HFF-Myc (cell line): ENCODE results near the gene PDE4B.

Experiments used
- DNase-seq: peaks from one replicate; pipeline ENCODE4 v3.0.0-alpha.2; 2011; ENCODE audit warnings: low read depth; ENCODE audit errors: extremely low read depth
- H3K4me3 ChIP-seq: replicated peaks from 2 replicates; pipeline ENCODE4 v1.5.1; 2011; ENCODE audit warnings: low read depth, mild to moderate bottlenecking, control low read depth, low read length
- TF ChIP-seq, protein P1 (sequence below): IDR thresholded peaks from 2 replicates; pipeline ENCODE4 v1.5.1; 2012; ENCODE audit warnings: mild to moderate bottlenecking, low read depth, low read length, control low read depth; ENCODE audit errors: missing control alignments

PDE4B gene

DNA sequence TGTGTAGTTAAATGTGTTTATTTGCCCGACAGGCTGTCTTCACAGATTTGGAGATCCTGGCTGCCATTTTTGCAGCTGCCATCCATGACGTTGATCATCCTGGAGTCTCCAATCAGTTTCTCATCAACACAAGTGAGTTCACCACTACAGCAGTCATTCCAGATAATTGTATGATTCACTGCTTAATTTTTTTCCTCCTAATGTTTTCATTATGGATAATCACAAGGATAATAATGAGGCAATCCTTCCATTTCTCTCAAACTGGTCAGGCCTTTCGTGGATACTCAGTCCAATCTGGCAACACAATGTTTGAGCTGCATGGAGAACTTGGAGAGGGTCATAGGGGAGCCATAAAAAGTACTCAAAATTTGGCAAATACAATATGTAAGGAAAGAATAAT, 572.9 kb downstream of the PDE4B start:
- DNase-seq: no peak
- no peak overlapping the region for H3K4me3 ChIP-seq
- TF ChIP-seq, protein P1, sequence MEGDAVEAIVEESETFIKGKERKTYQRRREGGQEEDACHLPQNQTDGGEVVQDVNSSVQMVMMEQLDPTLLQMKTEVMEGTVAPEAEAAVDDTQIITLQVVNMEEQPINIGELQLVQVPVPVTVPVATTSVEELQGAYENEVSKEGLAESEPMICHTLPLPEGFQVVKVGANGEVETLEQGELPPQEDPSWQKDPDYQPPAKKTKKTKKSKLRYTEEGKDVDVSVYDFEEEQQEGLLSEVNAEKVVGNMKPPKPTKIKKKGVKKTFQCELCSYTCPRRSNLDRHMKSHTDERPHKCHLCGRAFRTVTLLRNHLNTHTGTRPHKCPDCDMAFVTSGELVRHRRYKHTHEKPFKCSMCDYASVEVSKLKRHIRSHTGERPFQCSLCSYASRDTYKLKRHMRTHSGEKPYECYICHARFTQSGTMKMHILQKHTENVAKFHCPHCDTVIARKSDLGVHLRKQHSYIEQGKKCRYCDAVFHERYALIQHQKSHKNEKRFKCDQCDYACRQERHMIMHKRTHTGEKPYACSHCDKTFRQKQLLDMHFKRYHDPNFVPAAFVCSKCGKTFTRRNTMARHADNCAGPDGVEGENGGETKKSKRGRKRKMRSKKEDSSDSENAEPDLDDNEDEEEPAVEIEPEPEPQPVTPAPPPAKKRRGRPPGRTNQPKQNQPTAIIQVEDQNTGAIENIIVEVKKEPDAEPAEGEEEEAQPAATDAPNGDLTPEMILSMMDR: no peak

DNA sequence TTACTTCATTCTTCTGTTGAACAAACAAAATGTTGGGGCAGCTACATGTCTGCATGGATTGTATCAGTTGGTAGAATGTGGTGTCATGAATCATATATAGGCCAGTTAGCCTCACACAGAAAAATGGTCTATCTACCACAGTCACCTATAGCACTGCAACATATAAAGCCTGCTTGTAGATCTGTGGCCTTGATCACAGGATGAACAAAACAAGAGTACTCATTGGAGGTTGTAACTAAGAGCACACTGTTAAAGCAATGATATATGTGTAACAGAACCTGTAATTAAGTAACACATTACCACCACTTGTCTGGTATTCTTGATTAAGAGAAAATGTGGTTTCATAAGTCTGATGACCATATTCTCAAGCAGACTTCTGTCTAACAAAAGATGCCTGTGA, 573.9 kb downstream of the PDE4B start:
- TF ChIP-seq, protein P1: no peak
- DNase-seq: no peak
- H3K4me3 ChIP-seq: no peak overlapping the region

- H3K4me3 ChIP-seq: no peak overlapping the region
- no peak for DNase-seq
- TF ChIP-seq, protein P1: no peak
These were observed 574.7 kb downstream of the PDE4B start for GRCh38 chr1:66367369-66367768.

DNA sequence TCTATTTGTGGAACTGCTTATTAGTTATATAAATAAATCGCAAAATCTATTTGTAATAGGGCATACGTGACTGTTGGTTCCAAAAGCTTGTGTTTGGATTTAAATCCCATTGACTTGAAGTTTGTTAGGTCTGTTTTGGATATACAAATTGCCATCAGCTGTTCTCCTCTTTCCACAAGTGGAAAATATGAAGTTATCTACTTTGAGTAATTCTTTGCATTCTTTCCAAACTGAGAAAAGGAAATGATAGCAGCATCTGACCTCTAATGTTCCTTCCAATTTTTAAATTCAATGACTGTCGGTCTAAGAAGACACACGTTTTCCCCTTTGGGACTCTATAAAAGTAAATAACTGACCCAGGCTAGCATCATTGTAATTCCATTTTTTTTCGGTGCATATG, 575.6 kb downstream of the PDE4B start:
- no peak for DNase-seq
- no peak overlapping the region for H3K4me3 ChIP-seq
- TF ChIP-seq, protein P1: no peak

DNA sequence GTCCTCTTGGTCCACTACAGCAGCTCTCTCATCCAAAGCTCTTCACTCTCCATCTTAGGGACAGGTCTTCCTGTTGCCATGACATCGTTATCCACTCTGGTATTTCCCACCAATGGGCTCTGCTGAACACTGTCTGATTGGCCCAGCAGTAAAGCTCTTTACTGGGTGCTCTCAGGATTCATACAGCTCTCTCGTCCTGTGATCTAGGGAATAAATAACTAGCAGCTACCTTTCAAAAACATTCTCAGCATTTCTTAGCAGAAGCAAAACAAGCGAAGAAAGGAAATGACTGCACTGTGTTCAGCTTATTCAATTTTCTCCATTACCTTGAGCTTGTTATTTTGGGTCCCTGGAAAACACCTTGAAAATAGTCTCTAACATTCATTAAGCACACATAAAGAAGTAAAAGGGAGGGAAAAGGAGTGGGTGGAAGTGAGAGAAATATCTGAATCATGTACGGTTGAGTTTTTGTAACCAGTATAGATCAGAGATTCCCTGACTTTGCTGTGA, 577.8 kb downstream of the PDE4B start:
- H3K4me3 ChIP-seq: no peak overlapping the region
- DNase-seq: no peak
- TF ChIP-seq, protein P1: no peak

DNA sequence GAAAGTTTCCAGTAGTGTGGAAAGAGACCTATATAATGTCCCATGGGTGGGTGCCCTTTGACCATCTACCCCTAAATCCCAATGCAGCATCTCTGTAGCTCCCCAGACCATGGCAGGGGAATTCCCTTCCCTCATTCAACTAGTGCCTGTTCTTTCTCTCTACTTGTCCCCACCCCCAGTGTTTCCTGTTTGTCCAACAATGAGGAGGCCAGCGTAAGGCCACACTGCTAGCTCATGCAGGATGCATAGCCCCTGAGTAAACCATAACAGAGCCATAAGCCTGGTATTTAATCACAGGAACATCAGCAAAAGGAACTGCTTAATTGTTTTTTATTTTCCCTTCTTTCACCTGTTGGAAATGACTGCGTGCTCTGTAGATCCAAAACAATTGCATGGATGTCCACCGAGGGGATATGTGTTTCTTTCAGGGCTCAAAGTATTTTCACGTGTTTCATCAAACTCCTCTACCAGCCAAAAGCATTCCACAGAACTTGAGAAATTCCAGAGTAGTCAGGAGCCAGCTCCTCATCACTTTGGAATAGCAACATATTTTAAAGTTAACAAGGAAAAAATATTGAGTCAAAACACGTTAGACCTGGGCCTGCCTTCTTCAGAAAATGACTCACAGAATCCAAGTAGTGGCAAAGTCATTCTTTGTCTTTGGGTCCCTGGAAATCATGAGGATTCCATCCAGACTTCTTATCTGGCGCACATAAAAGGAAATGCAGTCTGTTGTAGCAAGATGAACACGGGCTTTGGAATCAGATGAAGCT, 578.7 kb downstream of the PDE4B start:
- TF ChIP-seq, protein P1: no peak
- no peak for DNase-seq
- no peak overlapping the region for H3K4me3 ChIP-seq
